OCI-LY7 (cell line): Measurements from ENCODE around the gene EPHA3. TPM values are rescaled to one million over a fixed set of nuclear protein-coding genes. Genes with fewer than 3 reads are reported as not detected.

Source experiments
- BruUV-seq: library from RNA; stranded (reverse); fragments of 400-500 nt; replicated peaks from 2 replicates; lab custom pipeline; 2021; lab: Mats Ljungman, UMichigan
- CTCF ChIA-PET: fragments of 300-600 bp; sonication (Branson Sonifier 250); formaldehyde crosslinking; loops from one replicate; lab custom pipeline; 2022; ENCODE audit warnings: antibody characterized with exemption; ENCODE audit not compliant: unreplicated experiment; lab: Charles Lee
- POLR2A ChIA-PET: fragments of 300-600 bp; sonication (Branson Sonifier 250); formaldehyde crosslinking; loops from one replicate; lab custom pipeline; 2022; ENCODE audit warnings: antibody characterized with exemption; lab: Charles Lee
- DNase-seq: peaks from one replicate; pipeline ENCODE4 v3.0.0-alpha.2; 2015; ENCODE audit warnings: low spot score
- H2AFZ ChIP-seq: fragments of 200-600 bp; sonication (generic), shearing (Covaris generic); 2 replicates; pipeline ENCODE4 v1.6.1; 2014; ENCODE audit warnings: mild to moderate bottlenecking, antibody characterized with exemption, low read length, moderate library complexity
- H3K27ac ChIP-seq: fragments of 200-600 bp; sonication (generic); 2 replicates; pipeline ENCODE4 v1.5.1; 2014; ENCODE audit warnings: mixed run types, low read depth, mild to moderate bottlenecking, moderate library complexity, low read length, inconsistent platforms; ENCODE audit not compliant: poor library complexity, severe bottlenecking
- H3K36me3 ChIP-seq: fragments of 200-600 bp; sonication (generic); 2 replicates; pipeline ENCODE4 v1.6.1; 2014; ENCODE audit warnings: mild to moderate bottlenecking, antibody characterized with exemption, low read length, moderate library complexity, mixed read lengths; ENCODE audit not compliant: insufficient read depth
- H3K4me1 ChIP-seq: fragments of 200-600 bp; sonication (generic); 2 replicates; pipeline ENCODE4 v1.5.1; 2014; ENCODE audit warnings: mild to moderate bottlenecking, low read length; ENCODE audit not compliant: insufficient read depth, poor library complexity, severe bottlenecking
- H3K4me2 ChIP-seq: fragments of 200-600 bp; sonication (generic); 2 replicates; pipeline ENCODE4 v1.6.1; 2014; ENCODE audit warnings: mild to moderate bottlenecking, low read length
- H3K4me3 ChIP-seq: fragments of 200-600 bp; sonication (generic); 2 replicates; pipeline ENCODE4 v1.5.1; 2014; ENCODE audit warnings: mild to moderate bottlenecking, low read depth, low read length; ENCODE audit not compliant: poor library complexity, severe bottlenecking
- H3K79me2 ChIP-seq: fragments of 200-600 bp; sonication (generic); 2 replicates; pipeline ENCODE4 v1.6.1; 2016; ENCODE audit warnings: low read depth, mild to moderate bottlenecking, low read length, moderate library complexity, mixed read lengths; ENCODE audit not compliant: insufficient read depth
- H3K9me2 ChIP-seq: fragments of 200-600 bp; sonication (generic); 2 replicates; pipeline ENCODE4 v1.6.1; 2016; ENCODE audit warnings: mild to moderate bottlenecking, low read length, mixed read lengths; ENCODE audit not compliant: insufficient read depth
- H3K9me3 ChIP-seq: fragments of 200-600 bp; sonication (generic); 2 replicates; pipeline ENCODE4 v1.6.1; 2014; ENCODE audit warnings: mild to moderate bottlenecking, mixed run types, low read length, mixed read lengths
- H4K20me1 ChIP-seq: fragments of 200-600 bp; sonication (generic); 2 replicates; pipeline ENCODE4 v1.6.1; 2014; ENCODE audit warnings: mild to moderate bottlenecking, antibody characterized with exemption, low read length, moderate library complexity, mixed read lengths; ENCODE audit not compliant: insufficient read depth
- EZH2phosphoT487 ChIP-seq: fragments of 200-600 bp; sonication (generic); IDR thresholded peaks from 2 replicates; pipeline ENCODE4 v1.6.1; 2018; ENCODE audit warnings: low read depth, borderline replicate concordance, mild to moderate bottlenecking, mixed run types, antibody characterized with exemption, low read length, moderate library complexity, mixed read lengths
- intact Hi-C: fragments of 100-400 bp; cut with micrococcal nuclease; formaldehyde crosslinking; loops from one replicate; pipeline ENCODE4 v1.10.0; 2022; ENCODE audit not compliant: unreplicated experiment
- total RNA-seq, 2 experiments: library from RNA; depleted of rRNA in 1 of 2; stranded (reverse); fragments of >200 nt in 1 of 2; shearing (Covaris generic) in 1 of 2; gene quantifications; 2 replicates each; pipeline ENCODE4 v1.2.3, GENCODE V29; 2014 to 2022
- TF ChIP-seq, protein P1 (sequence below): fragments of 200-600 bp; sonication (generic); conservative IDR thresholded peaks from 2 replicates; pipeline ENCODE4 v1.5.1; 2014; ENCODE audit warnings: mild to moderate bottlenecking, antibody characterized with exemption, low read length, moderate library complexity, mixed read lengths

EPHA3 gene
- total RNA-seq, 2 experiments from 2014 or later, result not detected

DNA sequence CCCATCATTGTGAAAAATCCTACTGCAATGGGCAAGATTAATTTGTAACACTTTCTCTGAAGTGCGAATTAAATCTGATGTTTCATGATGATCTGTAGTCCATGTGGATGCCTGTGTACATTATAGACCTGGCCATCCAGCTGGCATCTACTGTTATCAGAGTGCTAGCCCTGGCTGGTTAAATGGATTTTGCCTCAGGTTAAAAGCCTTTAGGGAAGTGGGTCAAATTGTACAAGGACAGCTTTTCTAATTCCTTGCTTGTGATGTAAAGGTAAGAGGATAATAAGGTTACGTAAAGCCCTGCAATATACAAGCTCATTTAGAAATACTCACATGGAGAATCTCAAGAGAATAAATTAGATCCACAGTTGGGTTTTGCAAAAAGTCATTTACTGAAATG is 138.2 kb downstream of the EPHA3 start:
- no peak for TF ChIP-seq EZH2phosphoT487
- TF ChIP-seq, protein P1, sequence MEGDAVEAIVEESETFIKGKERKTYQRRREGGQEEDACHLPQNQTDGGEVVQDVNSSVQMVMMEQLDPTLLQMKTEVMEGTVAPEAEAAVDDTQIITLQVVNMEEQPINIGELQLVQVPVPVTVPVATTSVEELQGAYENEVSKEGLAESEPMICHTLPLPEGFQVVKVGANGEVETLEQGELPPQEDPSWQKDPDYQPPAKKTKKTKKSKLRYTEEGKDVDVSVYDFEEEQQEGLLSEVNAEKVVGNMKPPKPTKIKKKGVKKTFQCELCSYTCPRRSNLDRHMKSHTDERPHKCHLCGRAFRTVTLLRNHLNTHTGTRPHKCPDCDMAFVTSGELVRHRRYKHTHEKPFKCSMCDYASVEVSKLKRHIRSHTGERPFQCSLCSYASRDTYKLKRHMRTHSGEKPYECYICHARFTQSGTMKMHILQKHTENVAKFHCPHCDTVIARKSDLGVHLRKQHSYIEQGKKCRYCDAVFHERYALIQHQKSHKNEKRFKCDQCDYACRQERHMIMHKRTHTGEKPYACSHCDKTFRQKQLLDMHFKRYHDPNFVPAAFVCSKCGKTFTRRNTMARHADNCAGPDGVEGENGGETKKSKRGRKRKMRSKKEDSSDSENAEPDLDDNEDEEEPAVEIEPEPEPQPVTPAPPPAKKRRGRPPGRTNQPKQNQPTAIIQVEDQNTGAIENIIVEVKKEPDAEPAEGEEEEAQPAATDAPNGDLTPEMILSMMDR, result no peak
- POLR2A ChIA-PET, result no interaction called here
- no TSS peak for BruUV-seq
- H3K9me2 ChIP-seq, result no peaks in the 10 kb centered on the region
- H3K9me3 ChIP-seq, result no peaks in the 10 kb centered on the region
- H2AFZ ChIP-seq, result no peak overlapping the region
- no peak overlapping the region for H3K4me3 ChIP-seq
- no peak overlapping the region for H3K27ac ChIP-seq
- no peaks in the 10 kb centered on the region for H3K79me2 ChIP-seq
- CTCF ChIA-PET, result no interaction called here
- intact Hi-C loops, result no loop called here
- no peaks in the 10 kb centered on the region for H4K20me1 ChIP-seq
- H3K4me2 ChIP-seq, result no peak overlapping the region
- no peaks in the 10 kb centered on the region for H3K4me1 ChIP-seq
- no peak for DNase-seq
- H3K36me3 ChIP-seq, result no peaks in the 10 kb centered on the region

- no peaks in the 10 kb centered on the region for H3K36me3 ChIP-seq
- ChIA-PET POLR2A (no interaction called here), CTCF (no interaction called here)
- H3K9me3 ChIP-seq, result no peaks in the 10 kb centered on the region
- no peaks in the 10 kb centered on the region for H4K20me1 ChIP-seq
- no peaks in the 10 kb centered on the region for H3K4me1 ChIP-seq
- H3K27ac ChIP-seq, result no peak overlapping the region
- H3K9me2 ChIP-seq, result no peaks in the 10 kb centered on the region
- no peak overlapping the region for H3K4me3 ChIP-seq
- H3K79me2 ChIP-seq, result no peaks in the 10 kb centered on the region
- intact Hi-C loops, result no loop called here
- BruUV-seq, result no TSS peak
- no peak for DNase-seq
- H3K4me2 ChIP-seq, result no peak overlapping the region
- no peak for TF ChIP-seq EZH2phosphoT487
- TF ChIP-seq, protein P1, result 0 out of 2 replicates have a peak, but pooled peaks have one; percentile 24
- H2AFZ ChIP-seq, result no peak overlapping the region
These were observed 138.9 kb downstream of the EPHA3 start for GRCh38 chr3:89246326-89246725.

DNA sequence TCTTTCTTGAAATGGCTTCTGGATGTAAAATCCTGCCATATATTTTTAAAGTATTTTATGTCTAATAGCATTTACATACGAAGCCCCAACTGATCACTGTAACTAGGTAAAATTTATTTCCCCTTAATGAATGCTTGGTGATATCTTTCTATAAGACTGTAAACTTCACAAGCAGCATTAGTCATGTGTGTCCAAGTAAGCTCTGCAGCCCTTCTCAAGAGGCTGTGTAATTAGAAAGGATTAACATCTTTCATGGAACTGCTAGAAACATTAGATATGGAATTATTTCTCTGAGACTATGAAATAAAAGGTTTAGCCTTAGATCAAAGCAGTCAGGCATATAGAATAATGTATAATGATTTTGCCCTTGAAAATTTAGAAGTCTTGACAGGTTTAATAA is 143.3 kb downstream of the EPHA3 start:
- POLR2A ChIA-PET, result interaction anchor here (0.7 kb wide), 1 partner anchor 69 kb away, joined by 3 read pairs; no protein-coding TSS in a partner anchor
- no peak overlapping the region for H3K4me2 ChIP-seq
- no TSS peak for BruUV-seq
- no peak for DNase-seq
- H3K79me2 ChIP-seq, result no peaks in the 10 kb centered on the region
- H3K36me3 ChIP-seq, result no peaks in the 10 kb centered on the region
- intact Hi-C loops, result no loop called here
- CTCF ChIA-PET, result no interaction called here
- no peaks in the 10 kb centered on the region for H3K9me3 ChIP-seq
- no peak overlapping the region for H2AFZ ChIP-seq
- no peak overlapping the region for H3K4me3 ChIP-seq
- TF ChIP-seq, protein P1, result no peak
- no peak for TF ChIP-seq EZH2phosphoT487
- H3K9me2 ChIP-seq, result no peaks in the 10 kb centered on the region
- no peaks in the 10 kb centered on the region for H3K4me1 ChIP-seq
- no peak overlapping the region for H3K27ac ChIP-seq
- no peaks in the 10 kb centered on the region for H4K20me1 ChIP-seq
